K562 (cell line): ENCODE results near the gene RAB31. TPM values are rescaled to one million over a fixed set of nuclear protein-coding genes. Genes with fewer than 3 reads are reported as not detected.

Experiments used
- ATAC-seq: fragments of 200-7000 bp; cut with Tn5 transposase; 3 replicates; pipeline ENCODE4 v1.9.1; 2020; ENCODE audit warnings: moderate library complexity
- BruUV-seq: library from RNA; stranded (reverse); fragments of 400-500 nt; replicated peaks from 2 replicates; lab custom pipeline; 2021; lab: Mats Ljungman, UMichigan
- CTCF ChIA-PET: fragments of 300-600 bp; formaldehyde crosslinking; extraction: SDS; loops from one replicate; lab custom pipeline; 2021; ENCODE audit warnings: low intra/inter-chr PET ratio; lab: Yijun Ruan, JAX
- POLR2A ChIA-PET: fragments of 300-600, 350-650 bp; sonication (Branson Sonifier 250); formaldehyde crosslinking; extraction: SDS; loops from one replicate; lab custom pipeline; 2021; ENCODE audit warnings: antibody characterized with exemption, inconsistent platforms; lab: Yijun Ruan, JAX
- DNase-seq, 4 experiments: peaks; one replicate each; pipeline versions ENCODE4 v3.0.0 to v3.0.0-alpha.2; 2011 to 2018; ENCODE audit warnings: low spot score in 3 of 4, mixed read lengths in 3 of 4; ENCODE audit errors: extremely low read depth in 1 of 4
- FAIRE-seq: peaks from 2 replicates; lab custom pipeline; 2011; peaks lifted over from hg19 to GRCh38; lab: Jason Lieb, UNC
- H2AFZ ChIP-seq: 2 replicates; pipeline ENCODE4 v1.6.0; 2011; ENCODE audit warnings: low read depth, low read length, control low read depth, inconsistent platforms
- H3K27ac ChIP-seq: fragments of 200-600 bp; 3 replicates; pipeline ENCODE4 v1.8.0; 2011; ENCODE audit warnings: low read depth, mild to moderate bottlenecking, control low read depth, inconsistent platforms, low read length, moderate library complexity, mixed read lengths; ENCODE audit errors: extremely low read depth
- H3K27me3 ChIP-seq, 2 experiments: fragments of 300-600 bp in 1 of 2; 2 replicates in 1 of 2; 3 replicates in 1 of 2; pipeline versions ENCODE4 v1.6.0 to v1.8.0; 2011; ENCODE audit warnings: inconsistent platforms in 2 of 2, low read length in 2 of 2, mild to moderate bottlenecking in 1 of 2, mixed read lengths in 1 of 2, moderate library complexity in 1 of 2; ENCODE audit not compliant: control insufficient read depth in 2 of 2, insufficient read depth in 2 of 2
- H3K36me3 ChIP-seq: fragments of 300-600 bp; 3 replicates; pipeline ENCODE4 v1.8.0; 2011; ENCODE audit warnings: mild to moderate bottlenecking, low read length, inconsistent platforms; ENCODE audit not compliant: control insufficient read depth, insufficient read depth
- H3K4me1 ChIP-seq, 2 experiments: fragments of 200-600 bp in 1 of 2; replicated peaks in 1 of 2; 2 replicates in 1 of 2; 3 replicates in 1 of 2; pipeline versions ENCODE4 v1.5.1 to v1.8.0; 2011; ENCODE audit warnings: inconsistent platforms in 2 of 2, low read length in 2 of 2, mild to moderate bottlenecking in 1 of 2, mixed read lengths in 1 of 2, moderate library complexity in 1 of 2; ENCODE audit not compliant: control insufficient read depth in 2 of 2, insufficient read depth in 2 of 2
- H3K4me2 ChIP-seq: 2 replicates; pipeline ENCODE4 v1.6.1; 2011; ENCODE audit warnings: low read length, control low read depth, inconsistent platforms, mixed read lengths; ENCODE audit not compliant: insufficient read depth
- H3K4me3 ChIP-seq: fragments of 200-600 bp; sonication (generic), shearing (Covaris generic); 2 replicates; pipeline ENCODE4 v1.5.1; 2016; ENCODE audit warnings: control low read depth, inconsistent platforms
- H3K79me2 ChIP-seq: fragments of 200-600 bp; 3 replicates; pipeline ENCODE4 v1.8.0; 2011; ENCODE audit warnings: low read length, inconsistent platforms; ENCODE audit not compliant: control insufficient read depth, insufficient read depth
- H3K9ac ChIP-seq, 2 experiments: 2 replicates each; pipeline versions ENCODE4 v1.6.0 to v1.6.1; 2011; ENCODE audit warnings: low read depth in 2 of 2, low read length in 2 of 2, control low read depth in 1 of 2, inconsistent platforms in 1 of 2, mild to moderate bottlenecking in 1 of 2, mixed read lengths in 1 of 2; ENCODE audit not compliant: insufficient read depth in 1 of 2
- H3K9me1 ChIP-seq: one replicate; pipeline ENCODE4 v1.6.0; 2011; ENCODE audit warnings: inconsistent platforms, mild to moderate bottlenecking, low read length, moderate library complexity; ENCODE audit not compliant: control insufficient read depth, insufficient read depth
- H3K9me3 ChIP-seq: replicated peaks from 2 replicates; pipeline ENCODE4 v1.5.1; 2011; ENCODE audit warnings: low read depth, low read length, inconsistent platforms; ENCODE audit not compliant: control insufficient read depth, insufficient read depth
- H4K20me1 ChIP-seq: replicated peaks from 2 replicates; pipeline ENCODE4 v1.6.1; 2011; ENCODE audit warnings: low read length, inconsistent platforms, mixed read lengths; ENCODE audit not compliant: control insufficient read depth, insufficient read depth
- CEBPB ChIP-seq: fragments of 450-650 bp; IDR thresholded peaks from 2 replicates; pipeline ENCODE4 v1.6.1; 2016; ENCODE audit warnings: missing genetic modification characterization, missing compliant biosample characterization
- CEBPG ChIP-seq, 3 experiments: fragments of 200-800 bp in 1 of 3; sonication (Bioruptor generic) in 1 of 3; sonication (generic) in 1 of 3; formaldehyde crosslinking in 1 of 3; IDR thresholded peaks in 2 of 3; conservative IDR thresholded peaks in 1 of 3; 2 replicates each; pipeline versions ENCODE4 v1.6.1 to v1.8.0; 2016 to 2022; ENCODE audit warnings: missing compliant biosample characterization in 2 of 3, missing genetic modification characterization in 2 of 3, mild to moderate bottlenecking in 1 of 3, missing genetic modification reagents in 1 of 3
- TAF7 ChIP-seq: fragments of 450-650 bp; IDR thresholded peaks from 2 replicates; pipeline ENCODE4 v1.6.1; 2016; ENCODE audit warnings: missing genetic modification characterization, missing compliant biosample characterization
- ZNF431 ChIP-seq: sonication (generic); formaldehyde crosslinking; IDR thresholded peaks from 2 replicates; pipeline ENCODE4 v1.8.0; 2022; ENCODE audit warnings: mild to moderate bottlenecking, missing genetic modification reagents
- WGBS: fragments of 100-300 bp; shearing (Covaris generic); methylation state at CpG from one replicate; pipeline ENCODE4 v1.1.6; 2016; ENCODE audit warnings: low coverage, mixed read lengths; ENCODE audit not compliant: insufficient coverage; ENCODE audit errors: missing lambda C conversion rate; 5-methylcytosine and 5-hydroxymethylcytosine counted together
- in situ Hi-C: fragments of 300-500 bp; cut with MboI; formaldehyde crosslinking; loops from 4 replicates; pipeline ENCODE4 v1.15.0; 2018; ENCODE audit warnings: inconsistent platforms, mixed read lengths
- intact Hi-C: fragments of 100-400 bp; cut with micrococcal nuclease; formaldehyde crosslinking; loops from 2 replicates; pipeline ENCODE4 v1.14.2; 2022
- polyA plus RNA-seq, 8 experiments: library from polyadenylated mRNA; depleted of rRNA in 4 of 8; stranded (reverse) in 5 of 8; unstranded in 3 of 8; fragments of >200 nt; fragmentation: Nextera tagmentation in 2 of 8; fragmentation: Illumina TruSeq in 1 of 8; extraction: Ambion mirVana in 2 of 8; extraction: Trizol in 1 of 8; gene quantifications; 2 replicates each; pipeline versions ENCODE4 v1.2.1 to v1.2.3, GENCODE V29; 2011 to 2014; ENCODE audit warnings: inconsistent platforms in 1 of 8, missing spikeins in 1 of 8
- total RNA-seq, 7 experiments: library from RNA; depleted of rRNA in 6 of 7; stranded (reverse); fragments of >200 nt in 6 of 7; fragmentation: Illumina TruSeq in 2 of 7; extraction: Trizol in 2 of 7; gene quantifications; 2 replicates each; pipeline versions ENCODE4 v1.2.1 to v1.2.3, GENCODE V29; 2011 to 2021; ENCODE audit warnings: low replicate concordance in 1 of 7
- TF ChIP-seq, protein P1 (sequence below): sonication (generic); formaldehyde crosslinking; IDR thresholded peaks from 2 replicates; pipeline ENCODE4 v1.9.0; 2022; ENCODE audit warnings: mild to moderate bottlenecking, missing genetic modification reagents

RAB31 gene
- total and polyA plus RNA-seq, 9 of the 15 experiments (the other 6 are each of a cell fraction or from before 2014, with no cell fraction given) = 20.7 to 70.4 (median 41.3) TPM

DNA sequence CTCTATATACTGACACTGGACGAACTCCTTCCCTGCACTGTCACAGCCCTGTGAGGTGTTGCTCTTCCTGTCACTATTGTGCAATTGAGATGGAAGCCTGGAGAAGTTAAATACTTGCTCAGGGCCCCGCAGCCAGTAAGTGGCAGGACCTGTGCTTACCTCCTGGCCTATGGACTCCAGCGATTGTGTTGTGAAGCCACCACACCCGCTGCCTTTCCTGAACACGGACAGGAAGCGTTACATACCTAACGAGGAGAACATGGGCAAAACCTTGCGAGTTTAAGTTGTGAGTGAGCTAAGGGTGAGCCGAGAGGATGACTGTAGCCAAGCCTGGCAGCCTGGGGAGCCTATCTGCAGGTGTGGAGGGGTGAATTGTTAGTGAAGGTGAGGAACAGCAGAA is 26.1 kb downstream of the RAB31 start:
- no TSS peak for BruUV-seq
- Histone ChIP-seq H3K9me3 (no peaks in the 10 kb centered on the region), H3K4me2 (no peak overlapping the region), H2AFZ (0 out of 2 replicates have a peak overlapping the region, but pooled peaks have one; percentile 3), H3K36me3 (peaks cover 19% of the 10 kb centered on the region; the same call in 2 of the 3 replicates), H3K9ac (peak overlapping the region in 1 of 2 experiments; percentile 53; a peak in 1 of 4 replicates), H3K4me1 (peaks cover 7 to 16% of the 10 kb centered on the region in 2 experiments), H3K4me3 (no peak overlapping the region), H3K27me3 (no peaks in the 10 kb centered on the region), H3K9me1 (no peaks in the 10 kb centered on the region), H4K20me1 (no peaks in the 10 kb centered on the region), H3K79me2 (peaks cover 8% of the 10 kb centered on the region; the same call in 1 of the 3 replicates), H3K27ac (0 out of 3 replicates have a peak overlapping the region, but pooled peaks have one; percentile 12)
- POLR2A ChIA-PET = interaction anchor here (0.7 to 1.4 kb wide), 4 partner anchors 8 to 173 kb away, joined by 3 read pairs; no protein-coding TSS in a partner anchor
- no peak for FAIRE-seq
- in situ Hi-C loops (no loop called here), intact Hi-C loops (no loop called here)
- DNase-seq = no peak
- TF ChIP-seq CEBPB (tag) = peak; percentile 93
- TF ChIP-seq, protein P1, sequence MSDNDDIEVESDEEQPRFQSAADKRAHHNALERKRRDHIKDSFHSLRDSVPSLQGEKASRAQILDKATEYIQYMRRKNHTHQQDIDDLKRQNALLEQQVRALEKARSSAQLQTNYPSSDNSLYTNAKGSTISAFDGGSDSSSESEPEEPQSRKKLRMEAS (CRISPR knock-in tag) = no peak
- peak; percentile 69 for TF ChIP-seq CEBPG (CRISPR knock-in tag; IDR thresholded peaks at IDR 0.05)
- peak; percentile 61 to 69 for TF ChIP-seq CEBPG (tag; conservative IDR thresholded peaks at IDR 0.05 in 1 of 2, IDR thresholded peaks at IDR 0.05 in 1 of 2)
- 0 out of 2 replicates have a peak, but pooled peaks have one; percentile 14 for TF ChIP-seq TAF7
- TF ChIP-seq ZNF431 (CRISPR knock-in tag) = no peak
- CTCF ChIA-PET = no interaction called here
- 41% methylated on average over 9 of the region's 9 CpGs for WGBS
- peak; percentile 57 for ATAC-seq
